CD4-positive, alpha-beta T cell treated with Interleukin-6 at 100 ng/mL for 8 hours (primary cell): Measurements from ENCODE around the gene MOCS1.
"Not testable (repeated sequence)": the region's sequence is repeated elsewhere in the genome, so short reads cannot be mapped to it uniquely, and the experiment has no call there.

Experiments
- DNase-seq: peaks from one replicate; pipeline ENCODE4 v3.0.0-alpha.2; 2020; ENCODE audit warnings: mixed read lengths, low spot score

MOCS1 gene

DNA sequence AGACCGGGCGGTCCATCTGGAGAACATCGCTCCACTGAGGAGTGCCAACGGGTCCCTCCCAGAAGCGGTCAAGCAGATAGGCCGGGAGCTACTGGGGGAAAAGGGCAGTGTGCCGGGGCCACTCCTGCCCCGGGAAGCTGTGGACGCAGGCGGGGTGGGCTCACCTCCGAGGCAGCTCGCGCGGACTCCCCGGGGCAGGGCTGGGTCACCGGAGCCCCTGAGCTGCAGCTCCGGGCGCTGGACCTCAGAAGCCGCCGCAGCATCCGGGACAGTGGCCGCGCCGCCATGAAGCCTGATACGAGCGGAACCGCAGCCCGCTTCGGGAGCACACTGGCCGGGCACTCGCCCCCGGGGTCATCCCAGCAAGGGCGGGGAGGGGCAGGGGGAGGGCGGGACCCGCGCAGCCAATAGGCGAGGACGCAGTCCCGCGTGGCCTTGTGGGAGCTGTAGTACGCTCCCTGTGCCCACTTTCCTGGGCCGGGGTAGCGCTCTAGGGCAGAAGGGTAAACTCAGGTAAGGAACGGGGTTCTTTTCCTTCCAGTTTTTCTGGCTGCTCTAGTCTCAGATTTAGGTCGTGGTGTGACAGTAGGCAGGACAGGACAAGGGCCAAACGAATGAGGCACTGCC is at the start of gene MOCS1:
MOCS1 (minus strand) TSS at position 332 of the 627 bp plus-strand sequence; CDS start at position 287, 45 bp downstream.
- peak; percentile 25 for DNase-seq

DNA sequence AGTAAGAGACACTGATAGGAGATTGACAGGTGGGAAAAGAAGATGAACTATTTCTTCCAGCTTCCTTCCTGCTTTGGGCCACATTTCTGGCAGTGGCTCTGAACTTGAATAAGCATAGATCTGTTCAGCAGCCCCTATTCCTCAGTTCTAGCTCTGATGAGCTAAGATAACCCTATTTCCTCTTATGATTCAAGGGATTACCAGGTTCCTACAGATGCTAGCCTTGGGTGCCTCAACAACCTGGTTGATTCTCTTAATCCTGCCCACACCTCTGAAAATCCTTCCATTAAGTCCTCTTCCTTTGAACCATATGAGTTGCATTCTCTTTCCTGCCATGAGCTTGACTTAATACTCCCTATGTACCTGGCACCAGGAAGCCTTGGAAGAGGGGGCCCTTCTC is 49.8 kb upstream of the MOCS1 start:
- no peak for DNase-seq

DNA sequence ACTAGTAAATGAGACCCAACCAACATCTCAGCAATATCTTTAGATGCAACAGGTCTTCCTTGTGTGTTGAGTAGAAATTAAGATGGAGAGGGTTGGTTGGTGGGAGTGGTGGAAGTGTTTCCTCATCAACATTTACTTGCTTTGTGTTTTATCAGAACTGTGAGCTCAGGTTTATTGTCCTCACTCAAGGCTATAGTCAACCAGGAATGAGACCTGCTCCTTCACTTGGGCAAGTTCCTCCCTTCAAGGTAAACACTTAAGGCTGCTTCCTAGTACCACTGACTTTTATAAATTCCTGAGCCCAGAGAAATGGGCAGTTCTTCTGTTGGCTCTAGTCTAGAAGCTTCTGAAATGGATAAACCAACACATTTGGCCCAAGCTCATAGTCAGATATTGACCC is 48.9 kb upstream of the MOCS1 start:
- no peak for DNase-seq

DNA sequence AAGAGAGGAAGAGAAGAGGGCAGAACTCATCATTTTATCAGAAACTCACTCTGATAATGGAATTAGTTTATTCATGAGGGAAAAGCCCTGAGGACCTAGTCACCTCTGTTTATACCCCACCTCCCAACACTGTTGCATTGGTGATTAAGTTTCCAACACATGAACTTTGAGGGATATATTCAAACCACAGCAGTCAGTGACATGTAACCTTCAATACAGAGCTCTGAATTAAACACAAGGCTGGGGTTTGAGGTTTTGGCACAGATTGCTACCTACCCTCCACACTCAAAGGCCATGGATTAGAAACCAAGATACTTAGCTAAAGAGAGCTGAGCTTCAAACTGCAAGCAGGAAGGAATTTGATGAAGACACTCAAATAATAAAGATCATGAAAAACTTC is 48.5 kb upstream of the MOCS1 start:
- no peak for DNase-seq

DNA sequence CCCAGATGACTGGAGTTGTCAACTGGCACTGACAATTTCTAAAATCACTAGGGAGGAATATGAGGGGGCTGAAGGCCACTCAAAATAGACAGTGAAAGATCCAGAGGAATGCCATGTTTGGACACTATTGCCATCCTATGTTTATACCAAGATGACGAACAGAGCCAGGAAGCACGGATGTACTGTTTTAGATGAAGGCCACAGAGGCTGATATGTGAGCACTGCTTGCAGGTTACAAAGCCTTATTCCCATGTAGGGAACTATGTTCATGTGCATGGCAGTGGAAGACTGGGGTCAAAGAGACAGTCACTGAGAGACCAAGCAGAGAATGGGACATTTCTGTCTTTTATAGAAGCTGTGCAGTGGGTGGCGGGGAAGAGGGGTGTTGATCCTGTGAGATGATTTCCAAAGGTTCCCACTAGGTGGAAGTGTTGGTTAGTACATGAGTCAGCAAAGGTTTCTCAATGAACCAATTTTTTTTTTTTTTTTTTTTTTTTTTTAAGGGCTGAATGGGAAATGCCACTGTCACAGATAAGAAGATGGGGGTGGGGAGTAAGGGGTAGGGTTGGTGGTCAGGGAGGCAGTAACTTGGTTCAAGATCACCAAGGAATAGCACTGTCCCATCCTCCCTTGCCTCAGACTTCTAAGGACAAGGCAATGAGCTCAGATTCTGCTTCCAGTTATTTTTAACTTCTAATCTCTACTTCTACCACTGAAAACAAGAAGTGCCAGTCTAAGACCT is 46.7 kb upstream of the MOCS1 start:
- DNase-seq, result no peak

- DNase-seq, result no peak
These were observed 45.4 kb upstream of the MOCS1 start for GRCh38 chr6:39979461-39980328.

DNA sequence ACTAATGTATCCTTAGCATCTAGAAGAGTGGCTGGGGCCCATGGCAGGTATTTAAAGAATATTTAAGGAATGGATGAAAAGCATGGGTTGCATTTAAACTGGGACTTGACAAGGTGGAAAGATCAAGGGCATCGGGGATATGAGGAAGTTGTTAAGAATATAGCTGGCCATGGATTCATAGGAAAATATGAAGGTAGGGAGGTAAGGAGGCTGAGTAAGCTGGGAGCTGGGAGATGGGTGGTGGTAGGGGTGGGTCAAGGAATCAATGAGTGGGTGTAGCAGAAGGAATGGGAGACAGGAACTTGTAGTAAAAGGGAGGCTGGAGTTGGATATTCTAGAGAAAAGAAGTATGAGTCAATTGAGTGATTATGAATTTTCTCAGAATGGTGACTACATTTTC is 44.0 kb upstream of the MOCS1 start:
- no peak for DNase-seq

GRCh38 chr6:39973661-39974060 is 39.4 kb upstream of the MOCS1 start:
- no peak for DNase-seq

- not testable (repeated sequence) for DNase-seq
These were observed 38.5 kb upstream of the MOCS1 start for GRCh38 chr6:39972717-39973116.

GRCh38 chr6:39971131-39971530 is 36.9 kb upstream of the MOCS1 start:
- not testable (repeated sequence) for DNase-seq

- no peak for DNase-seq
These were observed 31.5 kb upstream of the MOCS1 start for GRCh38 chr6:39965751-39966150.

DNA sequence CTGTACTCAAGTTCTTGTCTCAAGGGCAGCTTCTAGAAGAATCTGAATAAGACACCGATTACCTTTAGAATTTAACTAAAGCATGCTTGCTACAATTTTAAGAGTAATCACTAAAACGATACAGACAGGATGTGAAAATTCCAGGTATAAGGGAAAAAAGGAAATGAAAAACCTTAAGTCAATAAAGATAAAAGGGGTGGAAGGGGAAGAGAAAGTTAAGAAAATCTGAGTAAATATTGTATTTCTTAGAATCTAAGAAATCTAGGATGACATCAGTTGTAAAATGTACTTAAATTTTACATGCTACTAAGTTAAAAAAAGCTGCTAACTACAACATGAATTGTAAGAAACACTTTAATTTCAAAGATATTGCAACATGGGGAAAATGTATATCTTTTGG is 30.3 kb upstream of the MOCS1 start:
- no peak for DNase-seq

DNA sequence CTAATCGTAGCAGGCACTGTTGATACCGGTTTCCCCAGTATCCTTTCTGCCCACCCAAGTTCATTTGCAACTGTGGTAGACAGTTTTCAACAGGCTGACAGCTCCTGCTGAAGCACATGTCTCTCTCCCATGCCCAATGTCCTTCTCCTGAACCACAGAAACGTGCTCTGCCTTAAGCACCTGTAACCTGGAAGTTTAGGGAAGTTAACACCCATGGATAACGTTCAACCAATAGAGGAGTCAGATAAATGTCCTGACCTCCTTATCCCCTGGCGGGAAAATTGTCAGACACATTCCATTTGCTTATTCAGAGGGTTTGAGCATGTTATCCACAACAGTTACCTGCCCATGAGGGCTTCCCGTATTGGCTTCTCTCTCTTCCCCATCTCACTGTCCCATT is 29.8 kb upstream of the MOCS1 start:
- no peak for DNase-seq

DNA sequence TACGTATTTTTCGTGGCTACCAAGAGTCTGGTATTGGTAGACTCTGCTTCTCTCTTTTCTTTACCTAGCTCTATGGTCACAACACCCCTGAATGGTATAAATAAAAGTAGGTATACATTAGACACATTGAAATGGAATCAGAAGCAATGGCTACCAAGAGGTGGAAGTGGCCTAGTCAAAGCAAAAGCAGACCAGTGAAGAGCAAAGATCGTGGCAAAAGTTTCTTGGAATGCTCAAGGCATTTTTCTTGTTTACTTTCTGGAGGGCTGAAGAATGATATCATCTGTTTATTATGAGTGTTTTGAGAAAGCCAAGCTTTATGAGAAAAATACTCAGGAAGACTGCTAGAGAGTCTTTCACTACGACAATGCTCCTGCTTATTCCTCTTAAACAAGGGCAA is 28.6 kb upstream of the MOCS1 start:
- DNase-seq, result no peak

GRCh38 chr6:39961178-39961577 is 26.9 kb upstream of the MOCS1 start:
- DNase-seq, result no peak

DNA sequence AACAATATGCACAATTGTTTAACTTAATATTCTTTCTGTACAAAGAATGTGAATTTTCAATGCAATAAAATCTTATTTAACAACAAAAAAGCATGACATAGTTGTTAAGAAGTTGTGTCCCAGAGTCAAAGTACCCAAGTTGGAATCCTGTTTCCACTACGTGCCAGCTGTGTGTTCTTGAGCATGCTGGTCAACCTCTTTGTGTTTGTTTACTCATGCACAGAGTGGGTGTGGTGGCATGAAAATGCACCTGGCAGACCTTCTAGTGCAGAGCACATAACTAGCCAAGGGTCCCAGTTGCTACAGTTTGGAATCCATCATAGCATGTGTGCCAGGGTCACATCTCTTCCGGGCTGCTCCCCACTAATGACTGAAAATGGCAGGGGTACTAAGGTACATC is 24.7 kb upstream of the MOCS1 start:
- no peak for DNase-seq

DNA sequence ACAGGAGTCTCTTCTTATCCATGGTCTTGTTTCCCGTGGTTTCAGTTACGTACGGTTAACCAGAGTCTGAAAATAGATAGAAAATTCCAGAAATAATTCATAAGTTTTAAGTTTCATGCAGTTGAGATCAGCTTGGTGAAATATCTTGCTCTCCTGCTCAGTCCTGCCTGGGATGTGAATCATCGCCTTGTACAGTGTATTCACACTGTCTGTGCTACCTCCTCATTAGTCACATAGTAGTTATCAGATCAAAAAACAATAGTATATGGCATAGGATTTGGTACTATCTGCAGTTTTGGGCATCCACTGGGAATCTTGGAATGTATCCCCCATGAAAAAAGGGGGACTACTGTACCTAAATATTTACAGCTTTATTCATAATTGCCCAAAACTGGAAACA is 22.7 kb upstream of the MOCS1 start:
- DNase-seq, result no peak

GRCh38 chr6:39953076-39953618 is 18.9 kb upstream of the MOCS1 start:
- DNase-seq, result no peak

GRCh38 chr6:39952167-39952566 is 17.9 kb upstream of the MOCS1 start:
- DNase-seq, result no peak

DNA sequence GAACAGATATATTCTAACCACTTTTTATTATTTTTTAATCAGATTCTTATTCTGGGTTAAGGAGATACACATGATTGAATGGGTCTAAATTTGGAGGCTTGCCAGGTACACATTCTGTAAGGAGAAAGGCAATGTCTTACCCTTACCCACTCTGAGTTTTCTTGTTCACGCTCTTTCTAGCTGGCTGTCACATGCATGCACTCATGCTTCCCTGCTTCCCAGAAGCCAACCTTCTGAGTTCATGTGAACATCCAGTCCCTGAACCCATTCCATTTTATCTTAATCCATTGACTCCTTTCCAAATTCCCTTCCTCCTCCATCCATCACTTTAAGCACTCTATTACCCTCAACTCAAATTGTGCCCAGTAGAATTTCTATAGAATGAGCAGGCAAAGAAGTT is 17.5 kb upstream of the MOCS1 start:
- DNase-seq, result no peak

- DNase-seq, result no peak
These were observed 16.9 kb upstream of the MOCS1 start for GRCh38 chr6:39951191-39951590.

- no peak for DNase-seq
These were observed 16.0 kb upstream of the MOCS1 start for GRCh38 chr6:39950125-39950720.
